GM12878 (cell line): ENCODE measurements around the gene PSMA2.

Experiments used
- CREB1 ChIP-seq: IDR thresholded peaks from 2 replicates; pipeline ENCODE4 v1.6.1; 2012; ENCODE audit warnings: low read depth, mild to moderate bottlenecking, inconsistent platforms
- CTCF ChIP-seq, 3 experiments: IDR thresholded peaks in 2 of 3; conservative IDR thresholded peaks in 1 of 3; 2 replicates each; pipeline ENCODE4 v1.5.1; 2011; ENCODE audit warnings: low read depth in 3 of 3, low read length in 3 of 3, mild to moderate bottlenecking in 3 of 3, control low read depth in 2 of 3, moderate library complexity in 2 of 3, inconsistent platforms in 1 of 3, mixed read lengths in 1 of 3; ENCODE audit not compliant: control insufficient read depth in 2 of 3, insufficient read depth in 1 of 3; ENCODE audit errors: extremely low read depth in 1 of 3
- EP300 ChIP-seq, 2 experiments: fragments of 150-350 bp in 1 of 2; IDR thresholded peaks; 2 replicates each; pipeline ENCODE4 v1.6.1; 2011 to 2012; ENCODE audit warnings: low read depth in 2 of 2, low read length in 2 of 2, borderline replicate concordance in 1 of 2, improper control_type of control experiment in 1 of 2, inconsistent platforms in 1 of 2; ENCODE audit not compliant: control insufficient read depth in 1 of 2
- ESRRA ChIP-seq: IDR thresholded peaks from 2 replicates; pipeline ENCODE4 v1.6.1; 2012; ENCODE audit warnings: mild to moderate bottlenecking, low read length, improper control_type of control experiment
- FOS ChIP-seq: IDR thresholded peaks from 3 replicates; pipeline ENCODE4 v1.6.1; 2011; ENCODE audit warnings: borderline replicate concordance; ENCODE audit not compliant: insufficient read length; ENCODE audit errors: extremely low read depth
- JUNB ChIP-seq: IDR thresholded peaks from 2 replicates; pipeline ENCODE4 v1.6.1; 2016; ENCODE audit warnings: antibody characterized with exemption, mild to moderate bottlenecking
- MYC ChIP-seq: IDR thresholded peaks from 2 replicates; pipeline ENCODE4 v1.6.1; 2011; ENCODE audit warnings: mild to moderate bottlenecking, low read length, moderate library complexity, inconsistent platforms; ENCODE audit not compliant: insufficient read depth, insufficient replicate concordance, insufficient read length, severe bottlenecking
- NFXL1 ChIP-seq: fragments of 450-650 bp; IDR thresholded peaks from 2 replicates; pipeline ENCODE4 v1.6.1; 2017; ENCODE audit warnings: antibody characterized with exemption, mild to moderate bottlenecking, borderline replicate concordance
- PAX8 ChIP-seq: fragments of 450-650 bp; IDR thresholded peaks from 2 replicates; pipeline ENCODE4 v1.6.1; 2017; ENCODE audit warnings: mild to moderate bottlenecking, moderate library complexity
- POLR2A ChIP-seq: IDR thresholded peaks from 2 replicates; pipeline ENCODE4 v1.6.1; 2011; ENCODE audit warnings: low read depth, mild to moderate bottlenecking, low read length
- TCF7 ChIP-seq: IDR thresholded peaks from 2 replicates; pipeline ENCODE4 v1.6.1; 2014; ENCODE audit warnings: antibody characterized with exemption, borderline replicate concordance
- ZNF384 ChIP-seq: IDR thresholded peaks from 2 replicates; pipeline ENCODE4 v1.6.1; 2012; ENCODE audit warnings: low read depth, mild to moderate bottlenecking, low read length, improper control_type of control experiment, borderline replicate concordance
- TF ChIP-seq, protein P1 (sequence below): fragments of 450-650 bp; IDR thresholded peaks from 2 replicates; pipeline ENCODE4 v1.6.1; 2017; ENCODE audit warnings: mild to moderate bottlenecking, moderate library complexity

DNA sequence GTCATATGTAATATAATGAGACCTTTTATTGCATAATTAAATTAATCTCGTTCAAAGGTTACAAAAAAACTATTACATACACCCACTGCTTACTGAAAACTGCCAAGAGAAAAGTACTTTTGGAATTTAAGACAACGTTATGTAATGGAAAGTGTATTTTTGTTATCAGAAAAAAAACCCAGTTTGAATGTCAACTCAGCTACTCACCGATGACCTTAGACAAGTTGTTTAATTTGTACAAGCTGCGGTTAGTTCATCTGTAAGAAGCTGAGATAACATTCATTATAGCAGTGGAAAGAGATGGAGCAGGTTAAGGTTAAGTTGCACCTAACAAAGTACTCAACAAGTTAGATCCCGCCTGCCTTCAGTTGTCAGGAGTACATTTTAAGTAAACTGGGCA is 1.1 kb downstream of the PSMA2 start:
- no peak for TF ChIP-seq MYC
- TF ChIP-seq POLR2A = no peak
- no peak for TF ChIP-seq CTCF (IDR thresholded peaks at IDR 0.05 in 2 of 3, conservative IDR thresholded peaks at IDR 0.05 in 1 of 3; ENCODE audit: control insufficient read depth in 2 of 3, extremely low read depth in 1 of 3, insufficient read depth in 1 of 3, low read depth in 3 of 3, low read length in 3 of 3)
- no peak for TF ChIP-seq FOS
- no peak for TF ChIP-seq NFXL1
- TF ChIP-seq, protein P1, sequence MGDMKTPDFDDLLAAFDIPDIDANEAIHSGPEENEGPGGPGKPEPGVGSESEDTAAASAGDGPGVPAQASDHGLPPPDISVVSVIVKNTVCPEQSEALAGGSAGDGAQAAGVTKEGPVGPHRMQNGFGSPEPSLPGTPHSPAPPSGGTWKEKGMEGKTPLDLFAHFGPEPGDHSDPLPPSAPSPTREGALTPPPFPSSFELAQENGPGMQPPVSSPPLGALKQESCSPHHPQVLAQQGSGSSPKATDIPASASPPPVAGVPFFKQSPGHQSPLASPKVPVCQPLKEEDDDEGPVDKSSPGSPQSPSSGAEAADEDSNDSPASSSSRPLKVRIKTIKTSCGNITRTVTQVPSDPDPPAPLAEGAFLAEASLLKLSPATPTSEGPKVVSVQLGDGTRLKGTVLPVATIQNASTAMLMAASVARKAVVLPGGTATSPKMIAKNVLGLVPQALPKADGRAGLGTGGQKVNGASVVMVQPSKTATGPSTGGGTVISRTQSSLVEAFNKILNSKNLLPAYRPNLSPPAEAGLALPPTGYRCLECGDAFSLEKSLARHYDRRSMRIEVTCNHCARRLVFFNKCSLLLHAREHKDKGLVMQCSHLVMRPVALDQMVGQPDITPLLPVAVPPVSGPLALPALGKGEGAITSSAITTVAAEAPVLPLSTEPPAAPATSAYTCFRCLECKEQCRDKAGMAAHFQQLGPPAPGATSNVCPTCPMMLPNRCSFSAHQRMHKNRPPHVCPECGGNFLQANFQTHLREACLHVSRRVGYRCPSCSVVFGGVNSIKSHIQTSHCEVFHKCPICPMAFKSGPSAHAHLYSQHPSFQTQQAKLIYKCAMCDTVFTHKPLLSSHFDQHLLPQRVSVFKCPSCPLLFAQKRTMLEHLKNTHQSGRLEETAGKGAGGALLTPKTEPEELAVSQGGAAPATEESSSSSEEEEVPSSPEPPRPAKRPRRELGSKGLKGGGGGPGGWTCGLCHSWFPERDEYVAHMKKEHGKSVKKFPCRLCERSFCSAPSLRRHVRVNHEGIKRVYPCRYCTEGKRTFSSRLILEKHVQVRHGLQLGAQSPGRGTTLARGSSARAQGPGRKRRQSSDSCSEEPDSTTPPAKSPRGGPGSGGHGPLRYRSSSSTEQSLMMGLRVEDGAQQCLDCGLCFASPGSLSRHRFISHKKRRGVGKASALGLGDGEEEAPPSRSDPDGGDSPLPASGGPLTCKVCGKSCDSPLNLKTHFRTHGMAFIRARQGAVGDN = no peak
- TF ChIP-seq EP300 (IDR thresholded peaks at IDR 0.05; ENCODE audit: borderline replicate concordance in 1 of 2, control insufficient read depth in 1 of 2, low read depth in 2 of 2, low read length in 2 of 2) = no peak
- no peak for TF ChIP-seq ZNF384
- no peak for TF ChIP-seq CREB1
- TF ChIP-seq JUNB = no peak
- no peak for TF ChIP-seq TCF7
- no peak for TF ChIP-seq ESRRA
- TF ChIP-seq PAX8 = no peak
